HepG2 (cell line): ENCODE results near the gene HINT2. TPM values are rescaled to one million over a fixed set of nuclear protein-coding genes. Genes with fewer than 3 reads are reported as not detected.

Source experiments
- ATAC-seq: fragments of 200-7000 bp; cut with Tn5 transposase; 3 replicates; pipeline ENCODE4 v1.9.1; 2020; ENCODE audit warnings: mild to moderate bottlenecking, moderate library complexity
- BruUV-seq: library from RNA; stranded (reverse); fragments of 400-500 nt; replicated peaks from 2 replicates; lab custom pipeline; 2021; lab: Mats Ljungman, UMichigan
- CTCF ChIA-PET: fragments of 300-600 bp; formaldehyde crosslinking; extraction: SDS; loops from one replicate; lab custom pipeline; 2021; ENCODE audit warnings: low total read pairs, inconsistent platforms, low intra/inter-chr PET ratio; lab: Yijun Ruan, JAX
- POLR2A ChIA-PET: fragments of 350-600 bp; sonication (Branson Sonifier 250); formaldehyde crosslinking; loops from one replicate; lab custom pipeline; 2020; ENCODE audit warnings: antibody characterized with exemption, inconsistent platforms; lab: Yijun Ruan, JAX
- DNase-seq: peaks from one replicate; pipeline ENCODE4 v3.0.0-alpha.2; 2015; ENCODE audit warnings: low spot score
- FAIRE-seq: peaks from 3 replicates; lab custom pipeline; 2011; peaks lifted over from hg19 to GRCh38; lab: Jason Lieb, UNC
- H2AFZ ChIP-seq: one replicate; pipeline ENCODE4 v1.6.1; 2011; ENCODE audit warnings: low read length, inconsistent platforms
- H3K27ac ChIP-seq: fragments of 300-600 bp; 3 replicates; pipeline ENCODE4 v1.8.0; 2011; ENCODE audit warnings: mixed run types, mild to moderate bottlenecking, mixed read lengths, low read length, inconsistent platforms; ENCODE audit not compliant: insufficient read depth; ENCODE audit errors: extremely low read length
- H3K27me3 ChIP-seq, 2 experiments: fragments of 200-600 bp in 1 of 2; 2 replicates in 1 of 2; 3 replicates in 1 of 2; pipeline versions ENCODE4 v1.6.0 to v1.8.0; 2011; ENCODE audit warnings: low read length in 2 of 2, mild to moderate bottlenecking in 2 of 2, moderate library complexity in 2 of 2, inconsistent platforms in 1 of 2; ENCODE audit not compliant: insufficient read depth in 2 of 2, control insufficient read depth in 1 of 2
- H3K36me3 ChIP-seq, 2 experiments: fragments of 200-600 bp in 1 of 2; replicated peaks in 1 of 2; 2 replicates in 1 of 2; 3 replicates in 1 of 2; pipeline versions ENCODE4 v1.5.1 to v1.8.0; 2011; ENCODE audit warnings: low read length in 2 of 2, inconsistent platforms in 1 of 2; ENCODE audit not compliant: insufficient read depth in 2 of 2, control insufficient read depth in 1 of 2
- H3K4me1 ChIP-seq: 2 replicates; pipeline ENCODE4 v1.5.1; 2012; ENCODE audit warnings: low read length, inconsistent platforms; ENCODE audit not compliant: insufficient read depth
- H3K4me2 ChIP-seq: 2 replicates; pipeline ENCODE4 v1.6.0; 2011; ENCODE audit warnings: low read depth, low read length, inconsistent platforms
- H3K4me3 ChIP-seq, 3 experiments: fragments of 200-600 bp in 1 of 3; sonication (generic), shearing (Covaris generic) in 1 of 3; replicated peaks in 1 of 3; 2 replicates each; pipeline ENCODE4 v1.5.1; 2011 to 2016; ENCODE audit warnings: low read length in 3 of 3, inconsistent platforms in 2 of 3, low read depth in 2 of 3, mild to moderate bottlenecking in 2 of 3, control low read depth in 1 of 3, mixed read lengths in 1 of 3; ENCODE audit not compliant: insufficient read depth in 1 of 3
- H3K79me2 ChIP-seq: one replicate; pipeline ENCODE4 v1.6.1; 2011; ENCODE audit warnings: low read length, inconsistent platforms; ENCODE audit not compliant: insufficient read depth
- H3K9ac ChIP-seq: 2 replicates; pipeline ENCODE4 v1.6.0; 2011; ENCODE audit warnings: mild to moderate bottlenecking, low read depth, low read length, inconsistent platforms; ENCODE audit not compliant: insufficient read depth
- H3K9me3 ChIP-seq: 2 replicates; pipeline ENCODE4 v1.5.1; 2012; ENCODE audit warnings: mild to moderate bottlenecking, low read length
- H4K20me1 ChIP-seq: 2 replicates; pipeline ENCODE4 v1.6.0; 2011; ENCODE audit warnings: inconsistent platforms, mild to moderate bottlenecking, low read length, moderate library complexity; ENCODE audit not compliant: insufficient read depth
- CCAR2 ChIP-seq: fragments of 200-400 bp; formaldehyde crosslinking; optimal IDR thresholded peaks from 2 replicates; pipeline ENCODE3; 2018; ENCODE audit warnings: low read depth, mild to moderate bottlenecking, low read length, moderate library complexity
- KLF11 ChIP-seq: IDR thresholded peaks from 2 replicates; pipeline ENCODE4 v1.6.1; 2016; ENCODE audit warnings: missing compliant biosample characterization
- MAFK ChIP-seq, 2 experiments: IDR thresholded peaks in 1 of 2; conservative IDR thresholded peaks in 1 of 2; 2 replicates each; pipeline ENCODE4 v1.6.1; 2011; ENCODE audit warnings: improper control_type of control experiment in 2 of 2, low read length in 2 of 2
- ONECUT2 ChIP-seq: sonication (generic); formaldehyde crosslinking; IDR thresholded peaks from 2 replicates; pipeline ENCODE4 v1.4.0; 2020; ENCODE audit warnings: missing genetic modification reagents
- REPIN1 ChIP-seq: sonication (generic); formaldehyde crosslinking; IDR thresholded peaks from 2 replicates; pipeline ENCODE4 v1.8.0; 2022; ENCODE audit warnings: missing genetic modification reagents, low read depth, mild to moderate bottlenecking, borderline replicate concordance
- ZNF10 ChIP-seq: sonication (generic); formaldehyde crosslinking; IDR thresholded peaks from 2 replicates; pipeline ENCODE4 v1.4.0; 2020; ENCODE audit warnings: mild to moderate bottlenecking, low read depth, missing genetic modification reagents, borderline replicate concordance
- ZNF644 ChIP-seq: IDR thresholded peaks from 2 replicates; pipeline ENCODE4 v1.6.1; 2016; ENCODE audit warnings: low read depth
- WGBS: methylation state at CpG from one replicate; pipeline ENCODE4 v1.1.6; 2017; ENCODE audit warnings: low lambda C conversion rate; 5-methylcytosine and 5-hydroxymethylcytosine counted together
- in situ Hi-C: cut with HindIII; loops from 2 replicates; pipeline ENCODE4 v1.10.0; 2017; ENCODE audit warnings: low pct_unique_long_range_greater_than_20kb; ENCODE audit not compliant: extremely low pct_ligation_motif_present
- intact Hi-C: fragments of 100-400 bp; cut with micrococcal nuclease; formaldehyde crosslinking; loops from one replicate; pipeline ENCODE4 v1.10.0; 2022; ENCODE audit not compliant: unreplicated experiment
- polyA plus RNA-seq, 8 experiments: library from polyadenylated mRNA; depleted of rRNA in 3 of 8; stranded (reverse) in 7 of 8; unstranded in 1 of 8; fragments of >200 nt; fragmentation: Illumina TruSeq in 4 of 8; extraction: Trizol in 4 of 8; gene quantifications; 2 replicates each; pipeline versions ENCODE4 v1.2.1 to v1.2.3, GENCODE V29; 2011 to 2016; ENCODE audit warnings: low read depth in 4 of 8, missing spikeins in 1 of 8, mixed read lengths in 1 of 8; ENCODE audit not compliant: insufficient read depth in 1 of 8
- total RNA-seq, 5 experiments: library from RNA; depleted of rRNA; stranded (reverse); fragments of >200 nt; fragmentation: Illumina TruSeq; extraction: Trizol; gene quantifications; 2 replicates each; pipeline ENCODE4 v1.2.3, GENCODE V29; 2016; ENCODE audit warnings: low read depth in 1 of 5
- TF ChIP-seq, protein P1 (sequence below): sonication (generic); formaldehyde crosslinking; IDR thresholded peaks from 2 replicates; pipeline ENCODE4 v1.4.0; 2020; ENCODE audit warnings: missing genetic modification reagents; ENCODE audit errors: not compliant biosample characterization
- TF ChIP-seq, protein P2 (sequence below): IDR thresholded peaks from 2 replicates; pipeline ENCODE4 v1.6.1; 2016; ENCODE audit warnings: missing genetic modification reagents, missing compliant biosample characterization

The HINT2 gene
- total and polyA plus RNA-seq, 2 of the 13 experiments (the other 11 are each of a cell fraction or from before 2014, with no cell fraction given): 37.9 to 56.2 TPM

DNA sequence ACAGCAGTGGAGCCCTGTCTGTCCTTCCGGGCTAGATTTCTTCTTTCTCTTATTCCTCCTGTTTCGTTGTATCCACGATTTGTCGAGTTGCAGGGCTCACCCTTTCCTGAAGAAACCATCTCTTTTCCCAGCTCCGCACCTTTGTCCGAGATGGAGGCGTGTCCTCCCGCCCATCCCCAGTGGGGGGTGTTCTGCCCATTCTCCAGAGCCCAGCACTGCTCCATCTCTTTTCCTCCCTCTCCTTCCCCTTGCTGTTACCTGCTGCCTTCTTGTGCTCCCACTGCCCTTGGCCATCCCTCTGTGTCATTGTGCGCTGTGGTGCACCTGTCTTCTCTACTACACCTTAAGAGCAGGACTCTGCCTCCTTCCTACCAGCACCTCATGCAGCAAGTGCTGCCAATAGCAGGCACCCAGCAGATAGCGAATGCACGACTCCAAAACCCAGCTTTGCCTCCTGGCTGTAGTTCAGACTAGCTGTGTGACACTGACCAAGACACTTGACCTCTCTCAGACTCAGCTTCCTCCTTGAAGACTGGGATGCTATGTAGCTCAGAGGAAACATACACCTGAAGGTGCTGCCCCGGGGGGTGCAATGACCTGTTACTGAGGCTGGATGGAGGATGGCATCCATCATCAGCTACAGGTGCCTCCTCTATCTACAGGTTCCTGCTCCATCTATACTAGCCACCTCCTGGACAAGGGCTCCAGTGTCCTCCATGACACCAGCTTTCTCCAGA, 46.5 kb upstream of the HINT2 start:
- no peak for ATAC-seq
- peaks cover 1 to 19% of the 10 kb centered on the region in 2 experiments; a peak in 2 of 5 replicates for H3K27me3 ChIP-seq
- intact Hi-C loops: no loop called here
- 13% methylated on average over 12 of the region's 12 CpGs for WGBS
- H3K79me2 ChIP-seq: no peaks in the 10 kb centered on the region
- H3K9ac ChIP-seq: no peak overlapping the region
- ChIA-PET CTCF (no interaction called here), POLR2A (no interaction called here)
- no peak overlapping the region for H3K4me3 ChIP-seq
- no peak for FAIRE-seq
- no peak overlapping the region for H2AFZ ChIP-seq
- in situ Hi-C loops: no loop called here
- TF ChIP-seq ONECUT2 (CRISPR knock-in tag) (no peak), MAFK (conservative IDR thresholded peaks at IDR 0.05 in 1 of 2, IDR thresholded peaks at IDR 0.05 in 1 of 2; ENCODE audit: low read length in 2 of 2) (no peak)
- H3K4me2 ChIP-seq: no peak overlapping the region
- BruUV-seq: no TSS peak
- H3K27ac ChIP-seq: no peak overlapping the region
- DNase-seq: no peak
- H3K36me3 ChIP-seq: no peaks in the 10 kb centered on the region
- no peaks in the 10 kb centered on the region for H3K9me3 ChIP-seq
- H4K20me1 ChIP-seq: no peaks in the 10 kb centered on the region
- no peaks in the 10 kb centered on the region for H3K4me1 ChIP-seq

DNA sequence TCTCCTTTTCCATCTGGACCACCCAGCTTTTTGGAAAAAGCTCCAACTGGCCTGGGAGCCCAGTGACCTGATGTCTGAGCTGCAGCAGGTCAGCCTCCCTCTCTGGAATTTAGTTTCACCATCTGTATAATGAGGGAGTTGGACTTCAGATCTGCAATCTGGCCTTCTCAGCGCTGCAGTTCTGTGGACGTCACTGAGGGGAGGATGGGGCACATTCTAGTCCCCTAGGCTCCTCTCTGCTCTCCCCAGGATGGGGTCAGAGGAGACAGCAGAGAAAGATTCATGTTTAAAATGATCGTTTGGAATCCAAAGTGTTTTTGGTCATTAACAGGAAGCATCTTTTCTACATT, 45.1 kb upstream of the HINT2 start:
- Histone ChIP-seq H3K4me2 (no peak overlapping the region), H3K36me3 (no peaks in the 10 kb centered on the region), H2AFZ (no peak overlapping the region), H3K4me1 (no peaks in the 10 kb centered on the region), H3K9me3 (no peaks in the 10 kb centered on the region), H4K20me1 (no peaks in the 10 kb centered on the region), H3K27me3 (peaks cover 1 to 23% of the 10 kb centered on the region in 2 experiments; a peak in 2 of 5 replicates), H3K9ac (no peak overlapping the region), H3K79me2 (no peaks in the 10 kb centered on the region), H3K27ac (no peak overlapping the region), H3K4me3 (no peak overlapping the region)
- intact Hi-C loops: no loop called here
- no peak for DNase-seq
- in situ Hi-C loops: no loop called here
- ChIA-PET CTCF (no interaction called here), POLR2A (no interaction called here)
- no TSS peak for BruUV-seq
- no peak for ATAC-seq
- 13% methylated on average over 3 of the region's 3 CpGs for WGBS
- FAIRE-seq: no peak
- TF ChIP-seq ZNF644 (no peak), CCAR2 (no peak), KLF11 (CRISPR knock-in tag) (no peak), ZNF10 (CRISPR knock-in tag) (no peak), REPIN1 (no peak)
- TF ChIP-seq, protein P1, sequence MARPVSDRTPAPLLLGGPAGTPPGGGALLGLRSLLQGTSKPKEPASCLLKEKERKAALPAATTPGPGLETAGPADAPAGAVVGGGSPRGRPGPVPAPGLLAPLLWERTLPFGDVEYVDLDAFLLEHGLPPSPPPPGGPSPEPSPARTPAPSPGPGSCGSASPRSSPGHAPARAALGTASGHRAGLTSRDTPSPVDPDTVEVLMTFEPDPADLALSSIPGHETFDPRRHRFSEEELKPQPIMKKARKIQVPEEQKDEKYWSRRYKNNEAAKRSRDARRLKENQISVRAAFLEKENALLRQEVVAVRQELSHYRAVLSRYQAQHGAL (CRISPR knock-in tag): no peak
- TF ChIP-seq, protein P2, sequence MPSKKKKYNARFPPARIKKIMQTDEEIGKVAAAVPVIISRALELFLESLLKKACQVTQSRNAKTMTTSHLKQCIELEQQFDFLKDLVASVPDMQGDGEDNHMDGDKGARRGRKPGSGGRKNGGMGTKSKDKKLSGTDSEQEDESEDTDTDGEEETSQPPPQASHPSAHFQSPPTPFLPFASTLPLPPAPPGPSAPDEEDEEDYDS (CRISPR knock-in tag): no peak
